HL-60 (cell line): ENCODE results near the gene SMIM28.
"Not testable (repeated sequence)": the region's sequence is repeated elsewhere in the genome, so short reads cannot be mapped to it uniquely, and the experiment has no call there.

Experiments
- CTCF ChIP-seq: IDR thresholded peaks from one replicate; pipeline ENCODE4 v1.5.1; 2011; ENCODE audit warnings: low read length, control low read depth, inconsistent platforms; ENCODE audit not compliant: insufficient read depth
- POLR2AphosphoS5 ChIP-seq: IDR thresholded peaks from 2 replicates; pipeline ENCODE4 v1.6.1; 2012; ENCODE audit warnings: low read depth
- SPI1 ChIP-seq: IDR thresholded peaks from 2 replicates; pipeline ENCODE4 v1.6.1; 2012; ENCODE audit warnings: low read depth, mild to moderate bottlenecking, borderline replicate concordance

GRCh38 chr6:138425256-138425655, 47.6 kb downstream of the SMIM28 start:
- TF ChIP-seq SPI1, CTCF, POLR2AphosphoS5: not testable (repeated sequence)
